SK-N-SH treated with all-trans-retinoic acid at 6 μM for 48 hours (cell line): ENCODE measurements around the gene C10orf95.

Source experiments
- ARNTL ChIP-seq: fragments of 450-650 bp; formaldehyde crosslinking; IDR thresholded peaks from 2 replicates; pipeline ENCODE4 v1.5.0; 2020; ENCODE audit warnings: low read depth, mild to moderate bottlenecking, moderate library complexity, borderline replicate concordance
- CREB5 ChIP-seq: fragments of 250-450 bp; sonication (Bioruptor Pico); IDR thresholded peaks from 2 replicates; pipeline ENCODE4 v1.5.1; 2020; ENCODE audit warnings: low read depth, mild to moderate bottlenecking, moderate library complexity
- CSRNP3 ChIP-seq: fragments of 250-450 bp; sonication (Bioruptor Pico); IDR thresholded peaks from 2 replicates; pipeline ENCODE4 v1.5.1; 2021; ENCODE audit warnings: mild to moderate bottlenecking, moderate library complexity
- ISL1 ChIP-seq: fragments of 250-450 bp; sonication (Bioruptor Pico); IDR thresholded peaks from 2 replicates; pipeline ENCODE4 v2.1.2; 2022; ENCODE audit warnings: mild to moderate bottlenecking, moderate library complexity
- PATZ1 ChIP-seq: fragments of 250-450 bp; sonication (Bioruptor Pico); IDR thresholded peaks from 2 replicates; pipeline ENCODE4 v1.8.0; 2020; ENCODE audit warnings: mild to moderate bottlenecking, moderate library complexity, borderline replicate concordance
- RARB ChIP-seq: fragments of 250-450 bp; sonication (Bioruptor Pico); IDR thresholded peaks from 2 replicates; pipeline ENCODE4 v1.8.0; 2021; ENCODE audit warnings: mild to moderate bottlenecking, moderate library complexity
- TCF4 ChIP-seq: fragments of 250-450 bp; sonication (Bioruptor Pico); IDR thresholded peaks from 2 replicates; pipeline ENCODE4 v1.8.0; 2021; ENCODE audit warnings: mild to moderate bottlenecking, moderate library complexity, borderline replicate concordance
- TSHZ2 ChIP-seq: fragments of 250-450 bp; sonication (Bioruptor Pico); IDR thresholded peaks from 2 replicates; pipeline ENCODE4 v1.5.0; 2020; ENCODE audit warnings: mild to moderate bottlenecking, moderate library complexity
- ZC3H10 ChIP-seq: fragments of 250-450 bp; sonication (Bioruptor Pico); IDR thresholded peaks from 2 replicates; pipeline ENCODE4 v1.5.1; 2021; ENCODE audit warnings: mild to moderate bottlenecking, moderate library complexity
- ZFP3 ChIP-seq: fragments of 250-450 bp; sonication (Bioruptor Pico); IDR thresholded peaks from 2 replicates; pipeline ENCODE4 v1.5.0; 2020; ENCODE audit warnings: mild to moderate bottlenecking, moderate library complexity
- ZFP30 ChIP-seq: fragments of 450-650 bp; formaldehyde crosslinking; IDR thresholded peaks from 2 replicates; pipeline ENCODE4 v1.5.0; 2022; ENCODE audit warnings: mild to moderate bottlenecking, moderate library complexity

- TF ChIP-seq ZFP3 (CRISPR knock-in tag) = no peak
- no peak for TF ChIP-seq TSHZ2 (CRISPR knock-in tag)
- no peak for TF ChIP-seq ZFP30
- no peak for TF ChIP-seq ISL1
- TF ChIP-seq ARNTL (CRISPR knock-in tag) = no peak
- no peak for TF ChIP-seq RARB
- no peak for TF ChIP-seq PATZ1 (CRISPR knock-in tag)
- TF ChIP-seq ZC3H10 (CRISPR knock-in tag) = no peak
- no peak for TF ChIP-seq TCF4 (CRISPR knock-in tag)
- no peak for TF ChIP-seq CSRNP3 (CRISPR knock-in tag)
- no peak for TF ChIP-seq CREB5 (CRISPR knock-in tag)
Measured at GRCh38 chr10:102411341-102412255, 39.7 kb downstream of the C10orf95 start.
